Testis (tissue), 3 donors: Measurements from ENCODE around the gene CCDC80. TPM values are rescaled to one million over a fixed set of nuclear protein-coding genes. Genes with fewer than 3 reads are reported as not detected.

Source experiments
- DNase-seq: peaks from one replicate; pipeline ENCODE4 v3.0.0-alpha.2; 2019
- H3K27ac ChIP-seq, 2 donors: fragments of 200-600 bp; sonication (generic); one replicate each; pipeline ENCODE4 v1.5.1; 2019
- H3K27me3 ChIP-seq: fragments of 200-600 bp; sonication (generic); one replicate; pipeline ENCODE4 v1.5.1; 2019
- H3K36me3 ChIP-seq: fragments of 200-600 bp; sonication (generic); one replicate; pipeline ENCODE4 v1.5.1; 2017; ENCODE audit warnings: low read depth; ENCODE audit errors: missing control alignments
- H3K4me1 ChIP-seq: fragments of 200-600 bp; sonication (generic); one replicate; pipeline ENCODE4 v1.5.1; 2019
- H3K4me3 ChIP-seq, 2 donors: fragments of 200-600 bp; sonication (generic); one replicate each; pipeline ENCODE4 v1.5.1; 2017 to 2019
- H3K9me3 ChIP-seq: fragments of 200-600 bp; sonication (generic); one replicate; pipeline ENCODE4 v1.5.1; 2017
- CTCF ChIP-seq, 3 experiments: fragments of 450-650 bp in 2 of 3; fragments of 200-600 bp in 1 of 3; sonication (generic) in 1 of 3; IDR thresholded peaks; one replicate each; pipeline ENCODE4 v1.5.1; 2016 to 2019; ENCODE audit warnings: antibody characterized with exemption in 3 of 3, mild to moderate bottlenecking in 2 of 3, moderate library complexity in 1 of 3
- POLR2A ChIP-seq: fragments of 450-650 bp; IDR thresholded peaks from one replicate; pipeline ENCODE4 v1.6.1; 2017; ENCODE audit warnings: antibody characterized with exemption, mild to moderate bottlenecking, moderate library complexity
- WGBS, 2 donors: methylation state at CpG; one replicate each; pipeline ENCODE4 v1.1.5; 2018; 5-methylcytosine and 5-hydroxymethylcytosine counted together
- intact Hi-C: fragments of 100-400 bp; cut with DNase I; formaldehyde crosslinking; loops from one replicate; pipeline ENCODE4 v1.15.1; 2023; ENCODE audit warnings: low total_unique reads
- polyA plus RNA-seq: library from polyadenylated mRNA; stranded (reverse); fragments of 350-450 nt; fragmentation: Illumina TruSeq; extraction: RNeasy Lipid Tissue Mini Kit (QIAGEN cat#74804); gene quantifications from one replicate; pipeline ENCODE4 v1.2.3, GENCODE V29; 2014; ENCODE audit warnings: low read depth, low replicate concordance; ENCODE audit not compliant: insufficient read depth
- total RNA-seq, 2 donors: library from RNA; depleted of rRNA; stranded (reverse); fragments of >200 nt; gene quantifications; one replicate each; pipeline ENCODE4 v1.2.3, GENCODE V29; 2016

Gene CCDC80
- total and polyA plus RNA-seq, 3 donors from 2014 or later: 13.8 to 159 (median 18.8) TPM

- Histone ChIP-seq H3K9me3 (no peaks in the 10 kb centered on the region), H3K27me3 (no peaks in the 10 kb centered on the region), H3K36me3 (no peaks in the 10 kb centered on the region), H3K4me1 (no peaks in the 10 kb centered on the region), H3K27ac (no peak overlapping the region), H3K4me3 (no peak overlapping the region)
- no peak for DNase-seq
- TF ChIP-seq CTCF (IDR thresholded peaks at IDR 0.05) (no peak), POLR2A (no peak)
- intact Hi-C loops: no loop called here
- WGBS, 2 donors: 59 to 64% methylated on average over 4 of the region's 4 CpGs
Observed at GRCh38 chr3:112632596-112632995, 8.3 kb downstream of the CCDC80 start.

- H3K27me3 ChIP-seq: no peaks in the 10 kb centered on the region
- H3K27ac ChIP-seq: no peak overlapping the region
- H3K4me1 ChIP-seq: no peaks in the 10 kb centered on the region
- intact Hi-C loops: no loop called here
- no peak for TF ChIP-seq POLR2A
- no peak for TF ChIP-seq CTCF (IDR thresholded peaks at IDR 0.05)
- H3K9me3 ChIP-seq: no peaks in the 10 kb centered on the region
- no peaks in the 10 kb centered on the region for H3K36me3 ChIP-seq
- no peak for DNase-seq
- 89 to 96% methylated on average over 3 of the region's 3 CpGs for WGBS, 2 donors
- no peak overlapping the region for H3K4me3 ChIP-seq
Observed at GRCh38 chr3:112631257-112631656, 9.7 kb downstream of the CCDC80 start.

GRCh38 chr3:112629425-112629824, 11.5 kb downstream of the CCDC80 start:
- intact Hi-C loops: no loop called here
- DNase-seq: peak; percentile 53
- WGBS, 2 donors: 46 to 54% methylated on average over 7 of the region's 7 CpGs
- Histone ChIP-seq H3K27ac (no peak overlapping the region), H3K36me3 (no peaks in the 10 kb centered on the region), H3K27me3 (no peaks in the 10 kb centered on the region), H3K4me1 (no peaks in the 10 kb centered on the region), H3K4me3 (no peak overlapping the region), H3K9me3 (no peaks in the 10 kb centered on the region)
- TF ChIP-seq CTCF (IDR thresholded peaks at IDR 0.05) (no peak), POLR2A (no peak)

- 67 to 68% methylated on average over 1 of the region's 1 CpG for whole genome bisulfite sequencing, 2 donors
- H3K4me3 ChIP-seq: no peak overlapping the region
- intact Hi-C loops: no loop called here
- no peak overlapping the region for H3K27ac ChIP-seq
- no peak for DNase-seq
- TF ChIP-seq CTCF (IDR thresholded peaks at IDR 0.05) (no peak), POLR2A (no peak)
- H3K36me3 ChIP-seq: no peaks in the 10 kb centered on the region
- H3K9me3 ChIP-seq: no peaks in the 10 kb centered on the region
- no peaks in the 10 kb centered on the region for H3K4me1 ChIP-seq
- H3K27me3 ChIP-seq: no peaks in the 10 kb centered on the region
Observed at GRCh38 chr3:112627919-112628466, 12.9 kb downstream of the CCDC80 start.

- H3K4me3 ChIP-seq: no peak overlapping the region
- 56 to 61% methylated on average over 4 of the region's 4 CpGs for WGBS, 2 donors
- H3K27ac ChIP-seq: no peak overlapping the region
- TF ChIP-seq POLR2A: no peak
- TF ChIP-seq CTCF (IDR thresholded peaks at IDR 0.05): no peak
- no peaks in the 10 kb centered on the region for H3K9me3 ChIP-seq
- intact Hi-C loops: no loop called here
- no peaks in the 10 kb centered on the region for H3K36me3 ChIP-seq
- no peak for DNase-seq
- no peaks in the 10 kb centered on the region for H3K4me1 ChIP-seq
- H3K27me3 ChIP-seq: no peaks in the 10 kb centered on the region
Observed at GRCh38 chr3:112627419-112627818, 13.5 kb downstream of the CCDC80 start.
